ENCODE data around the gene SLMAP.
"Not testable (repeated sequence)": the region's sequence is repeated elsewhere in the genome, so short reads cannot be mapped to it uniquely, and the experiment has no call there.

DNA sequence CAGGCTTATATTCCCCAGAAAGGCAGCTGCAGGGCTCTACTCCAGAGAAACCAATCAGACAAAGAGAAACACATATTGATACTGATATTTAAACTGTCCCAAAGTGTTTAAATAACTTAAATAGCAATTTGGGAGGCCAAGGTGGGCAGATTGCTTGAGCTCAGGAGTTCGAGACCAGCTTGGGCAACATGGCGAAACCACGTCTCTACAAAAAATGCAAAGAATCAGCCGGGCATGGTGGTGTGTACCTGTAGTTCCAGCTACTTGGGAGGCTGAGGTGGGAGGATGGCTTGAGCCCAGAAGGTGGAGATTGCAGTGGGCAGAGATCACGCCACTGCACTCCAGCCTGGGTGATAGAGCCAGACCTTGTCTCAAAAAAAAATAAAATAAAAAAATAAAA lies 128.3 kb downstream of the SLMAP start:
- TF ChIP-seq, protein P1, sequence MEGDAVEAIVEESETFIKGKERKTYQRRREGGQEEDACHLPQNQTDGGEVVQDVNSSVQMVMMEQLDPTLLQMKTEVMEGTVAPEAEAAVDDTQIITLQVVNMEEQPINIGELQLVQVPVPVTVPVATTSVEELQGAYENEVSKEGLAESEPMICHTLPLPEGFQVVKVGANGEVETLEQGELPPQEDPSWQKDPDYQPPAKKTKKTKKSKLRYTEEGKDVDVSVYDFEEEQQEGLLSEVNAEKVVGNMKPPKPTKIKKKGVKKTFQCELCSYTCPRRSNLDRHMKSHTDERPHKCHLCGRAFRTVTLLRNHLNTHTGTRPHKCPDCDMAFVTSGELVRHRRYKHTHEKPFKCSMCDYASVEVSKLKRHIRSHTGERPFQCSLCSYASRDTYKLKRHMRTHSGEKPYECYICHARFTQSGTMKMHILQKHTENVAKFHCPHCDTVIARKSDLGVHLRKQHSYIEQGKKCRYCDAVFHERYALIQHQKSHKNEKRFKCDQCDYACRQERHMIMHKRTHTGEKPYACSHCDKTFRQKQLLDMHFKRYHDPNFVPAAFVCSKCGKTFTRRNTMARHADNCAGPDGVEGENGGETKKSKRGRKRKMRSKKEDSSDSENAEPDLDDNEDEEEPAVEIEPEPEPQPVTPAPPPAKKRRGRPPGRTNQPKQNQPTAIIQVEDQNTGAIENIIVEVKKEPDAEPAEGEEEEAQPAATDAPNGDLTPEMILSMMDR (IDR thresholded peaks at IDR 0.05), result not testable (repeated sequence)
- TF ChIP-seq POLR2A (IDR thresholded peaks at IDR 0.05; ENCODE audit: low read depth); EP300 (IDR thresholded peaks at IDR 0.05); POLR2AphosphoS5 (IDR thresholded peaks at IDR 0.05): not testable (repeated sequence)

Measured in esophagus muscularis mucosa (tissue), 4 donors.